Thymus (tissue), 11 donors: ENCODE data around the gene OPCML. TPM values are rescaled to one million over a fixed set of nuclear protein-coding genes. Genes with fewer than 3 reads are reported as not detected.
A peak's percentile ranks its signal among the peaks of the same experiment; 100 is the strongest.

ENCODE experiments used
- DNase-seq, 9 donors: peaks; one replicate each; pipeline ENCODE4 v3.0.0-alpha.2; 2013; ENCODE audit warnings: low spot score in 9 of 9, low read depth in 6 of 9, missing footprints in 1 of 9
- H3K27ac ChIP-seq, 2 donors: one replicate each; pipeline ENCODE4 v1.5.1; 2013; ENCODE audit warnings: control low read depth in 1 of 2, low read depth in 1 of 2, low read length in 1 of 2, mild to moderate bottlenecking in 1 of 2, moderate library complexity in 1 of 2
- H3K27me3 ChIP-seq, 2 donors: one replicate each; pipeline ENCODE4 v1.5.1; 2013; ENCODE audit warnings: low read length in 1 of 2; ENCODE audit not compliant: control insufficient read depth in 2 of 2, insufficient read depth in 1 of 2
- H3K36me3 ChIP-seq, 2 donors: one replicate each; pipeline ENCODE4 v1.5.1; 2013; ENCODE audit warnings: low read length in 1 of 2, mild to moderate bottlenecking in 1 of 2, moderate library complexity in 1 of 2; ENCODE audit not compliant: control insufficient read depth in 2 of 2, insufficient read depth in 2 of 2
- H3K4me1 ChIP-seq, 2 donors: one replicate each; pipeline ENCODE4 v1.5.1; 2013; ENCODE audit warnings: low read length in 2 of 2; ENCODE audit not compliant: control insufficient read depth in 2 of 2, insufficient read depth in 2 of 2
- H3K4me3 ChIP-seq, 2 donors: one replicate each; pipeline ENCODE4 v1.5.1; 2013; ENCODE audit warnings: low read length in 2 of 2, control low read depth in 1 of 2, mild to moderate bottlenecking in 1 of 2
- H3K9me3 ChIP-seq, 2 donors: one replicate each; pipeline ENCODE4 v1.5.1; 2013; ENCODE audit warnings: low read length in 1 of 2, mild to moderate bottlenecking in 1 of 2; ENCODE audit not compliant: control insufficient read depth in 2 of 2, insufficient read depth in 1 of 2
- WGBS: extraction: QIAGEN DNeasy Blood & Tissue Kit; methylation state at CpG from one replicate; pipeline ENCODE4 v1.1.7; 2013; 5-methylcytosine and 5-hydroxymethylcytosine counted together
- polyA plus RNA-seq: library from polyadenylated mRNA; stranded (reverse); fragments of 200-250 nt; gene quantifications from one replicate; pipeline ENCODE4 v1.2.3, GENCODE V29; 2013
- total RNA-seq: library from RNA; stranded (reverse); fragments of 120-200 nt; gene quantifications from one replicate; pipeline ENCODE4 v1.2.4, GENCODE V29; 2013
- donor health status: healthy.

OPCML gene
- total and polyA plus RNA-seq, 2 donors = 0.07 to 0.09 TPM

- H3K27ac ChIP-seq = no peak overlapping the region
- H3K4me3 ChIP-seq = no peak overlapping the region
- H3K4me1 ChIP-seq = no peaks in the 10 kb centered on the region
- H3K36me3 ChIP-seq = no peaks in the 10 kb centered on the region
- H3K9me3 ChIP-seq = no peaks in the 10 kb centered on the region
- H3K27me3 ChIP-seq = no peaks in the 10 kb centered on the region
- no peak for DNase-seq
- WGBS = 83% methylated on average over 2 of the region's 2 CpGs
These were observed 798.1 kb downstream of the OPCML start for GRCh38 chr11:132734217-132734616.

- H3K9me3 ChIP-seq = peaks cover 0 to 9% of the 10 kb centered on the region in 2 donors
- no peak overlapping the region for H3K4me3 ChIP-seq
- WGBS = 86% methylated on average over 14 of the region's 14 CpGs
- H3K27me3 ChIP-seq = no peaks in the 10 kb centered on the region
- H3K27ac ChIP-seq = no peak overlapping the region
- no peak for DNase-seq
- no peaks in the 10 kb centered on the region for H3K4me1 ChIP-seq
- no peaks in the 10 kb centered on the region for H3K36me3 ChIP-seq
These were observed 804.3 kb downstream of the OPCML start for GRCh38 chr11:132728026-132728425.

- H3K9me3 ChIP-seq = peaks cover 0 to 5% of the 10 kb centered on the region in 2 donors
- peaks cover 32 to 37% of the 10 kb centered on the region in 2 donors for H3K4me1 ChIP-seq
- H3K36me3 ChIP-seq = no peaks in the 10 kb centered on the region
- no peaks in the 10 kb centered on the region for H3K27me3 ChIP-seq
- no peak for DNase-seq
- H3K4me3 ChIP-seq = no peak overlapping the region
- WGBS = 54% methylated on average over 5 of the region's 5 CpGs
- no peak overlapping the region for H3K27ac ChIP-seq
These were observed 810.8 kb downstream of the OPCML start for GRCh38 chr11:132721526-132721925.

- WGBS = 27% methylated on average over 4 of the region's 4 CpGs
- Histone ChIP-seq H3K4me3 (peak overlapping the region in 1 of 2 donors; percentile 6), H3K36me3 (no peaks in the 10 kb centered on the region), H3K27me3 (no peaks in the 10 kb centered on the region), H3K27ac (peak overlapping the region; percentile 78 to 85), H3K9me3 (no peaks in the 10 kb centered on the region), H3K4me1 (peaks cover 32 to 37% of the 10 kb centered on the region in 2 donors)
- peak in 6 of 9 donors; percentile 9 to 62 (median 24) for DNase-seq
These were observed 812.6 kb downstream of the OPCML start for GRCh38 chr11:132719684-132720083.

GRCh38 chr11:132718711-132719671 is 813.3 kb downstream of the OPCML start:
- no peaks in the 10 kb centered on the region for H3K9me3 ChIP-seq
- 15% methylated on average over 27 of the region's 27 CpGs for WGBS
- peak; percentile 34 to 89 (median 68) for DNase-seq

GRCh38 chr11:132717824-132718223 is 814.5 kb downstream of the OPCML start:
- peak in 7 of 9 donors; percentile 6 to 77 (median 41) for DNase-seq
- 29% methylated on average over 8 of the region's 8 CpGs for WGBS
- no peaks in the 10 kb centered on the region for H3K9me3 ChIP-seq
- H3K27me3 ChIP-seq = no peaks in the 10 kb centered on the region
- no peaks in the 10 kb centered on the region for H3K36me3 ChIP-seq
- H3K27ac ChIP-seq = peak overlapping the region; percentile 70 to 78
- H3K4me1 ChIP-seq = peaks cover 32 to 37% of the 10 kb centered on the region in 2 donors
- H3K4me3 ChIP-seq = no peak overlapping the region

More at GRCh38 chr11:132718711-132719671, 813.3 kb downstream of the OPCML start:
- Histone ChIP-seq H3K36me3 (no peaks in the 10 kb centered on the region), H3K4me3 (peak overlapping the region in 1 of 2 donors; percentile 6), H3K27me3 (no peaks in the 10 kb centered on the region), H3K27ac (peak overlapping the region; percentile 78 to 85), H3K4me1 (peaks cover 32 to 37% of the 10 kb centered on the region in 2 donors)

- no peak overlapping the region for H3K4me3 ChIP-seq
- H3K9me3 ChIP-seq = no peaks in the 10 kb centered on the region
- WGBS = 77% methylated on average over 2 of the region's 2 CpGs
- H3K36me3 ChIP-seq = no peaks in the 10 kb centered on the region
- peaks cover 27% of the 10 kb centered on the region in 2 donors for H3K4me1 ChIP-seq
- DNase-seq = no peak
- H3K27ac ChIP-seq = no peak overlapping the region
- no peaks in the 10 kb centered on the region for H3K27me3 ChIP-seq
These were observed 816.3 kb downstream of the OPCML start for GRCh38 chr11:132716037-132716436.

- no peaks in the 10 kb centered on the region for H3K36me3 ChIP-seq
- no peak for DNase-seq
- WGBS = 94% methylated on average over 4 of the region's 4 CpGs
- H3K27me3 ChIP-seq = no peaks in the 10 kb centered on the region
- H3K27ac ChIP-seq = no peak overlapping the region
- H3K4me1 ChIP-seq = peaks cover 21 to 24% of the 10 kb centered on the region in 2 donors
- H3K9me3 ChIP-seq = no peaks in the 10 kb centered on the region
- H3K4me3 ChIP-seq = no peak overlapping the region
These were observed 817.4 kb downstream of the OPCML start for GRCh38 chr11:132714859-132715440.

- 91% methylated on average over 15 of the region's 15 CpGs for WGBS
- Histone ChIP-seq H3K27me3 (no peaks in the 10 kb centered on the region), H3K27ac (no peak overlapping the region), H3K9me3 (no peaks in the 10 kb centered on the region), H3K4me3 (no peak overlapping the region), H3K4me1 (no peaks in the 10 kb centered on the region), H3K36me3 (no peaks in the 10 kb centered on the region)
- DNase-seq = no peak
These were observed 819.8 kb downstream of the OPCML start for GRCh38 chr11:132712466-132712865.
